Endodermal cell (in vitro differentiated cells): ENCODE measurements around the gene RAB5IF. TPM values are rescaled to one million over a fixed set of nuclear protein-coding genes. Genes with fewer than 3 reads are reported as not detected.
A peak's percentile ranks its signal among the peaks of the same experiment; 100 is the strongest.
"Not testable (repeated sequence)": the region's sequence is repeated elsewhere in the genome, so short reads cannot be mapped to it uniquely, and the experiment has no call there.

Experiments used
- DNase-seq: peaks from one replicate; pipeline ENCODE4 v3.0.0-alpha.2; 2017
- H3K27ac ChIP-seq: 2 replicates; pipeline ENCODE4 v1.5.1; 2013; ENCODE audit warnings: mild to moderate bottlenecking, low read depth, low read length, moderate library complexity
- H3K27me3 ChIP-seq: 2 replicates; pipeline ENCODE4 v1.6.1; 2013; ENCODE audit warnings: mild to moderate bottlenecking, low read length, moderate library complexity; ENCODE audit not compliant: insufficient read depth, control insufficient read depth, poor library complexity, severe bottlenecking
- H3K36me3 ChIP-seq: 2 replicates; pipeline ENCODE4 v1.7.0; 2013; ENCODE audit warnings: mild to moderate bottlenecking, low read length, moderate library complexity; ENCODE audit not compliant: control insufficient read depth, insufficient read depth
- H3K4me1 ChIP-seq: one replicate; pipeline ENCODE4 v1.7.0; 2013; ENCODE audit warnings: low read length; ENCODE audit not compliant: control insufficient read depth, insufficient read depth
- H3K4me3 ChIP-seq: 2 replicates; pipeline ENCODE4 v1.5.1; 2013; ENCODE audit warnings: mild to moderate bottlenecking, low read length, moderate library complexity
- H3K9ac ChIP-seq: 2 replicates; pipeline ENCODE4 v1.6.1; 2013; ENCODE audit warnings: mild to moderate bottlenecking, low read length, moderate library complexity; ENCODE audit not compliant: poor library complexity, severe bottlenecking; ENCODE audit errors: extremely low read depth
- H3K9me3 ChIP-seq: 2 replicates; pipeline ENCODE4 v1.6.1; 2013; ENCODE audit warnings: mild to moderate bottlenecking, low read length, moderate library complexity; ENCODE audit not compliant: control insufficient read depth
- H3K27ac Mint-ChIP-seq: 2 replicates; pipeline ENCODE4 v1.8.0; 2020; ENCODE audit warnings: mixed read lengths
- H3K27me3 Mint-ChIP-seq: 2 replicates; pipeline ENCODE4 v1.8.0; 2021; ENCODE audit warnings: mild to moderate bottlenecking, mixed read lengths; ENCODE audit not compliant: insufficient read depth
- H3K36me3 Mint-ChIP-seq: 2 replicates; pipeline ENCODE4 v1.8.0; 2020; ENCODE audit warnings: low read depth, mixed read lengths
- H3K4me1 Mint-ChIP-seq: 2 replicates; pipeline ENCODE4 v1.8.0; 2020; ENCODE audit warnings: mixed read lengths
- H3K4me3 Mint-ChIP-seq: 2 replicates; pipeline ENCODE4 v1.8.0; 2020; ENCODE audit warnings: mild to moderate bottlenecking, moderate library complexity, mixed read lengths
- H3K9me3 Mint-ChIP-seq: 2 replicates; pipeline ENCODE4 v1.8.0; 2020; ENCODE audit warnings: mild to moderate bottlenecking, mixed read lengths
- WGBS, 2 experiments: methylation state at CpG; one replicate each; pipeline versions ENCODE4 v1.1.5 to v1.1.7; 2013; ENCODE audit warnings: missing lambda C conversion rate in 2 of 2, mixed read lengths in 1 of 2; ENCODE audit not compliant: insufficient coverage in 1 of 2, insufficient read length in 1 of 2; 5-methylcytosine and 5-hydroxymethylcytosine counted together
- long read RNA-seq, 4 experiments: library from polyadenylated mRNA in 2 of 4; library from RNA in 1 of 4; library from capped mRNA in 1 of 4; stranded (forward) in 3 of 4; unstranded in 1 of 4; transcript quantifications; one replicate each; pipeline ENCODE4 v2.0.0, GENCODE V29; 2020 to 2021; ENCODE audit warnings: inconsistent platforms in 1 of 4
- polyA plus RNA-seq, 2 experiments: library from polyadenylated mRNA; stranded (reverse); fragments of 50-300 nt; gene quantifications; one replicate each; pipeline ENCODE4 v1.2.3, GENCODE V29; 2013
- total RNA-seq, 2 donors: library from RNA; stranded (reverse); fragmentation: NEBNext Ultra II Directional in 1 of 2; extraction: Animal tissue kit (Norgen Biotek cat#: 25700) in 1 of 2; gene quantifications; 2 replicates in 1 of 2; 3 replicates in 1 of 2; pipeline ENCODE4 v1.2.1, GENCODE V29; 2021
- TF ChIP-seq, protein P1 (sequence below): fragments of 200-600 bp; sonication (generic); conservative IDR thresholded peaks from 2 replicates; pipeline ENCODE4 v1.5.0; 2021; ENCODE audit warnings: antibody characterized with exemption, mild to moderate bottlenecking

Gene RAB5IF, protein sequence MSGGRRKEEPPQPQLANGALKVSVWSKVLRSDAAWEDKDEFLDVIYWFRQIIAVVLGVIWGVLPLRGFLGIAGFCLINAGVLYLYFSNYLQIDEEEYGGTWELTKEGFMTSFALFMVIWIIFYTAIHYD
- 10 to 100 TPM; 98.9 to 99.9 TPM for total RNA-seq
- polyA plus RNA-seq (2013, experiment 1 of 2), result 94.9 TPM
- 93.6 TPM for polyA plus RNA-seq (2013, experiment 2 of 2)
- long read RNA-seq, experiment 1, transcript RAB5IF-204 (5 exons, 1,170 nt), result minor isoform, 6 of 75 reads
- long read RNA-seq, experiment 1, transcript RAB5IF-202 (4 exons, 1,114 nt), result major isoform, 59 of 75 reads
- long read RNA-seq, experiment 1, partial matches to known transcripts, result 2 of 75 reads
- long read RNA-seq, experiment 1, other reads (novel, unspliced or antisense), result 3 of 75 reads
- long read RNA-seq, experiment 2, transcript RAB5IF-202 (4 exons, 1,114 nt), result major isoform, 82 of 105 reads
- long read RNA-seq, experiment 2, transcript RAB5IF-204 (5 exons, 1,170 nt), result minor isoform, 11 of 105 reads
- long read RNA-seq, experiment 2, partial matches to known transcripts, result 1 of 105 reads
- long read RNA-seq, experiment 2, other reads (novel, unspliced or antisense), result 7 of 105 reads
- long read RNA-seq, experiment 3, transcript RAB5IF-202 (4 exons, 1,114 nt), result major isoform, 25 of 33 reads
- long read RNA-seq, experiment 3, partial matches to known transcripts, result 0 of 33 reads
- long read RNA-seq, experiment 3, other reads (novel, unspliced or antisense), result 6 of 33 reads
- long read RNA-seq, experiment 4, transcript RAB5IF-202 (4 exons, 1,114 nt), result major isoform, 22 of 27 reads
- long read RNA-seq, experiment 4, partial matches to known transcripts, result 1 of 27 reads
- long read RNA-seq, experiment 4, other reads (novel, unspliced or antisense), result 1 of 27 reads

DNA sequence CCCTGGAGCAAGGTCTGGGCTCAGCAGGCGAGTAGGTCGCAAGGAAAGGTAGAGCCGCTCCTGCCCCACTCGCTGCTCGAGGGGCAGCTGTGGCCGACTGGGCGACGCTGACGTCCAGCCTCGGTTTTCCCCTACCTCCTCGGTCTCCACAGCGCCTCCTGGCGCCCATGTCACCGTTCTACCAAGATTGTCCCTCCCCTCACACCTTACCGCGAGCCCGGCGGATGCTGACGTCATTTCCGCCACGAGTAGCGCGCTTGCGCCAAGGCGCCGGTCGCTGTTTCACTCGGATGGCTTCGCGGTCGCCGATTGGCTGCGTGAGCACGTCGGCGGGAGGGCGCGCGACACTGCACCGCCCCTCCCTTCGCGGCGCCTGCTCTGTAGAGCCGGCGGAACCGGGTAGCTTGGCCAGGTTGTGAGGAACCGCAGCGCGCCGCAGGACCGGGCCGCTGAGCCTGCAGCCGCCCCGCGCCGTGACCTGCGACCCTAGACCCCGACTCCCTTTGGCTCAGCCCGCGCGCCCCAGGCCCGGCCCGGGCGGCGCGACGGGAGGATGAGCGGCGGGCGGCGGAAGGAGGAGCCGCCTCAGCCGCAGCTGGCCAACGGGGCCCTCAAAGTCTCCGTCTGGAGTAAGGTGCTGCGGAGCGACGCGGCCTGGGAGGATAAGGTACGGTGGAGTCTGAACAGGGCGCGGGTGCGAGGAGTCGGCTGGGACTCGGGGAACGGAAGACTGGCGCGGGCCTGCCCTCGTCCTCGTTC lies at the start of gene RAB5IF:
RAB5IF (plus strand) TSS at position 381 of the 759 bp plus-strand sequence; CDS start at position 554, 173 bp downstream.
- peaks cover 31% of the 10 kb centered on the region for H3K36me3 ChIP-seq
- no peaks in the 10 kb centered on the region for H3K27me3 ChIP-seq
- H3K36me3 Mint-ChIP-seq, result peaks cover 29% of the 10 kb centered on the region
- peak within 1 kb of the TSS; percentile 96 for H3K27ac Mint-ChIP-seq
- no peaks in the 10 kb centered on the region for H3K9me3 ChIP-seq
- peaks cover 25% of the 10 kb centered on the region for H3K4me1 Mint-ChIP-seq
- peak within 1 kb of the TSS; percentile 99 for H3K4me3 Mint-ChIP-seq
- peak; percentile 100 for DNase-seq
- no peaks in the 10 kb centered on the region for H3K27me3 Mint-ChIP-seq
- WGBS, 2 experiments, result 0 to 1% methylated on average over 35 to 90 of the region's 90 CpGs
- no peak within 1 kb of the TSS for H3K27ac ChIP-seq
- H3K9ac ChIP-seq, result peak within 1 kb of the TSS; percentile 83
- TF ChIP-seq, protein P1, sequence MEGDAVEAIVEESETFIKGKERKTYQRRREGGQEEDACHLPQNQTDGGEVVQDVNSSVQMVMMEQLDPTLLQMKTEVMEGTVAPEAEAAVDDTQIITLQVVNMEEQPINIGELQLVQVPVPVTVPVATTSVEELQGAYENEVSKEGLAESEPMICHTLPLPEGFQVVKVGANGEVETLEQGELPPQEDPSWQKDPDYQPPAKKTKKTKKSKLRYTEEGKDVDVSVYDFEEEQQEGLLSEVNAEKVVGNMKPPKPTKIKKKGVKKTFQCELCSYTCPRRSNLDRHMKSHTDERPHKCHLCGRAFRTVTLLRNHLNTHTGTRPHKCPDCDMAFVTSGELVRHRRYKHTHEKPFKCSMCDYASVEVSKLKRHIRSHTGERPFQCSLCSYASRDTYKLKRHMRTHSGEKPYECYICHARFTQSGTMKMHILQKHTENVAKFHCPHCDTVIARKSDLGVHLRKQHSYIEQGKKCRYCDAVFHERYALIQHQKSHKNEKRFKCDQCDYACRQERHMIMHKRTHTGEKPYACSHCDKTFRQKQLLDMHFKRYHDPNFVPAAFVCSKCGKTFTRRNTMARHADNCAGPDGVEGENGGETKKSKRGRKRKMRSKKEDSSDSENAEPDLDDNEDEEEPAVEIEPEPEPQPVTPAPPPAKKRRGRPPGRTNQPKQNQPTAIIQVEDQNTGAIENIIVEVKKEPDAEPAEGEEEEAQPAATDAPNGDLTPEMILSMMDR, result peak; percentile 97
- H3K4me1 ChIP-seq, result no peaks in the 10 kb centered on the region
- peak within 1 kb of the TSS; percentile 95 for H3K4me3 ChIP-seq
- H3K9me3 Mint-ChIP-seq, result no peaks in the 10 kb centered on the region

DNA sequence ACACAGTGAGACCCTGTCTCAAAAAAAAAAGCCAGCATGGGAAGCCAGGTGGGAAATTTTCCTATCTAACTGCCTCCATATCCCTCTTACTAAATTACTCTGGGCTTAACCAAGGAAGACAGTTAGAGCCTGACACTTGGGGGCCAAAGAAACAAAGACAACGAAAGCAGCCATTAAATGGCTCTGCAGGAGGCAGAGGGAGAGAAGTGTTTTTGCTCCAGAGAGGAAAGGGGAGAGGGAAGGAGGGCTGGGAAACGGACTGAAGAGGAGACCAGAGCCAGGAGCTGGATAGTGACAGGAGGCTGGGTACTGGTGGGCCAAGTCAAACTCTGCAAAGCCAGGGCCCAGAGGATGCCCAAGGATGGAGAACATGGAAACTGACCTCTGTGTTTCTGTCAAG lies 42.9 kb upstream of the RAB5IF start:
- H3K4me3 ChIP-seq, result no peak overlapping the region
- no peaks in the 10 kb centered on the region for H3K36me3 ChIP-seq
- no peaks in the 10 kb centered on the region for H3K4me1 ChIP-seq
- Mint-ChIP-seq H3K36me3 (peaks cover 18% of the 10 kb centered on the region), H3K9me3 (peaks cover 12% of the 10 kb centered on the region), H3K27ac (peak overlapping the region; percentile 38), H3K4me3 (no peak overlapping the region), H3K4me1 (peaks cover 14% of the 10 kb centered on the region), H3K27me3 (no peaks in the 10 kb centered on the region)
- 12 to 17% methylated on average over 2 of the region's 2 CpGs for WGBS, 2 experiments
- TF ChIP-seq, protein P1, result no peak
- no peak overlapping the region for H3K27ac ChIP-seq
- H3K9ac ChIP-seq, result no peak overlapping the region
- H3K9me3 ChIP-seq, result peaks cover 14% of the 10 kb centered on the region
- no peaks in the 10 kb centered on the region for H3K27me3 ChIP-seq
- DNase-seq, result peak; percentile 74

DNA sequence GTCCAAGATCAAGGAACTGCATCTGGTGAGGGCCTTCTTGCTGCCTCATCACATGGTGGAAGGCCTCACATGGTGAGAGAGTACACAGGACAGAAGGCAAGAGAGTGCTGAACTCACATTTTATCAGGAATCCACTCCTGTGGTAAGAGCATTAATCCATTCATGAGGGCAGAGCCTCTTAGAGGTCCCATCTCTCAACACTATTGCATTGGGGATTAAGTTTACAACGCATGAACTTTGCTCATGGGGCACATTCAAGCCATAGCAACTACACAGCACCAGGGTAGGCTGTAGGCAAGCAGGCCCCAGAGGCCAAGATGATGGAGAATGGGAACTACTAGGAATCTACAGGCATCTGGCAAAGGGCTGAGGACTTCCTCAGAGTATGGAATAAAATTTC lies 42.2 kb upstream of the RAB5IF start:
- Mint-ChIP-seq H3K36me3 (peaks cover 18% of the 10 kb centered on the region), H3K27me3 (no peaks in the 10 kb centered on the region), H3K4me1 (peaks cover 14% of the 10 kb centered on the region), H3K9me3 (peaks cover 12% of the 10 kb centered on the region), H3K27ac (no peak overlapping the region), H3K4me3 (no peak overlapping the region)
- no peak for DNase-seq
- H3K4me1 ChIP-seq, result no peaks in the 10 kb centered on the region
- no peaks in the 10 kb centered on the region for H3K36me3 ChIP-seq
- H3K27ac ChIP-seq, result no peak overlapping the region
- no peak overlapping the region for H3K4me3 ChIP-seq
- no peak overlapping the region for H3K9ac ChIP-seq
- TF ChIP-seq, protein P1, result no peak
- WGBS, 2 experiments, result 94% methylated on average over 1 of the region's 1 CpG; no CpG with 5 or more reads in 1 of the 2 experiments
- no peaks in the 10 kb centered on the region for H3K27me3 ChIP-seq
- H3K9me3 ChIP-seq, result peaks cover 14% of the 10 kb centered on the region

DNA sequence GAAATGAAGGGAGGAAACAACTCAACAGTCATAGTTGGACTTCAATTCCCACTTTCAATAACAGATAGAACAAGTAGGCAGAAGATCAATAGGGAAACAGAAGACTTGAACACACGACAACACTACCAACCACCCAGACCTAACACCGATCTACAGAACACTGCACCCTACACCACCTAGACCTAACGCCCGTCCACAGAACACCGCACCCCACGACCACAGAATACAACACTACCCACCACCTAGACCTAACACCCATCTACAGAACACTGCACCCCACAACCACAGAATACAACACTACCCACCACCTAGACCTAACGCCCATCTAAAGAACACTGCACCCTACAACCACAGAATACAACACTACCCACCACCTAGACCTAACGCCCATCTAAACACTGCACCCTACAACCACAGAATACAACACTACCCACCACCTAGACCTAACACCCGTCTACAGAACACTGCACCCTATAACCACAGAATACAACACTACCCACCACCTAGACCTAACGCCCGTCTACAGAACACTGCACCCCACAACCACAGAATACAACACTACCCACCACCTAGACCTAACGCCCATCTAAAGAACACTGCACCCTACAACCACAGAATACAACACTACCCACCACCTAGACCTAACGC lies 41.4 kb upstream of the RAB5IF start:
- Mint-ChIP-seq H3K9me3 (peaks cover 12% of the 10 kb centered on the region), H3K4me1 (peaks cover 14% of the 10 kb centered on the region), H3K36me3 (peaks cover 17% of the 10 kb centered on the region)
- peaks cover 14% of the 10 kb centered on the region for H3K9me3 ChIP-seq
- H3K9ac ChIP-seq, H3K27me3 ChIP-seq, H3K4me3 ChIP-seq, H3K36me3 ChIP-seq, H3K27ac Mint-ChIP-seq, H3K4me1 ChIP-seq, H3K27me3 Mint-ChIP-seq, H3K4me3 Mint-ChIP-seq, H3K27ac ChIP-seq, DNase-seq: not testable (repeated sequence)
- WGBS, 2 experiments, result 100% methylated on average over 1 to 10 of the region's 13 CpGs
